COLO829 (cell line): ENCODE results near the gene ST6GAL1.
A peak's percentile ranks its signal among the peaks of the same experiment; 100 is the strongest.
"Not testable (repeated sequence)": the region's sequence is repeated elsewhere in the genome, so short reads cannot be mapped to it uniquely, and the experiment has no call there.

Experiments used
- DNase-seq: peaks from one replicate; pipeline ENCODE4 v3.0.0; 2012; ENCODE audit warnings: low spot score

ST6GAL1 gene

DNA sequence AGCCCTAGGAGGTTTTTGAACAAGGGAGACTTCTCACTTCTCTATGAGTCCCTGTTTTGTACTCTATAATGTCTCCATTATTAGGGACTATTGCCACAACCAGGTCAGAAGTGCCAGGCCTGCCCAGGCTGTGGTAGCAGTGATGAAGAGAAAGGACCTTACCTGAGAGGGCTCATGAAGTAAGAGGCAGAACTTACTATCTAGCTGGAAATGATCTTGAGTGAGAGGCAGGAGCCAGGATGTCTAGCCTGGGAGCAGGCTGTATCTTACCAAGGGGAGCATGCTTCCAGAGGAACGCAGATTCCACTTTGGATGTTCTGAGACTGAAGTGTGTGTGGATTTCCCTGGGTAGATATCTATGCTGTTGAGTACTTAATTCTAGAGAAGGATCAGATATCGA is 115.7 kb downstream of the ST6GAL1 start:
- DNase-seq = no peak

GRCh38 chr3:187049462-187050101 is 119.3 kb downstream of the ST6GAL1 start:
- no peak for DNase-seq

GRCh38 chr3:187051066-187051465 is 120.7 kb downstream of the ST6GAL1 start:
- no peak for DNase-seq

DNA sequence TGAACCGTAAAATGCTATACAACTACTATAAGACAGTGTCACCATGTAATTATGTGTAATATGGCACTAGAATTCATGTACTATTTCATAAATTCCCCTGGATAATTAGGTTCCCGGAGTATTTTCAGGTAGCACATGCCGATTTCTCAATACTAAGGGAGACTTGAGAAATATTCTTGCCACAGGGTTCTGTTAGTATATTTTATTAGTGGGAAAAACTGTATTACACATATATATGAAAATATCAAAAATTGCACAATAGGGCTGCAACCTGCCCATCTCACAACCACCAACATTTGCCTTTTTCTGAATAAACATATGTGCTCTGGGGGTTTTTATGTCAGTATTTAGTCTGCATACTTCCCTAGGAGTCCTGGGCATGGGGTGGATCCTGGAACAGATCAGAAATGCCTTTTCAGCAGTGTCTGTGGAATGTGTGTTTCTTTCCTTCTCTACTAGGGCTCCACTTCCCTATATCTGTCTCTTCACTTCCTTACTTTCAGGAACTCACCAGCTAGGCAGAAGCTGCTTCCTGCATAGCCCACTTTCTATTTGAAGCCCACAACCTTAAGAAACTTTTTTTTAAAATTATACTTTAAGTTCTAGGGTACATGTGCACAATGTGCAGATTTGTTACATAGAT is 121.5 kb downstream of the ST6GAL1 start:
- DNase-seq = no peak

GRCh38 chr3:187052427-187052826 is 122.1 kb downstream of the ST6GAL1 start:
- DNase-seq = not testable (repeated sequence)

- not testable (repeated sequence) for DNase-seq
Observed at GRCh38 chr3:187054433-187054832, 124.1 kb downstream of the ST6GAL1 start.

GRCh38 chr3:187057803-187058202 is 127.5 kb downstream of the ST6GAL1 start:
- DNase-seq = not testable (repeated sequence)

GRCh38 chr3:187061748-187062147 is 131.4 kb downstream of the ST6GAL1 start:
- no peak for DNase-seq

DNA sequence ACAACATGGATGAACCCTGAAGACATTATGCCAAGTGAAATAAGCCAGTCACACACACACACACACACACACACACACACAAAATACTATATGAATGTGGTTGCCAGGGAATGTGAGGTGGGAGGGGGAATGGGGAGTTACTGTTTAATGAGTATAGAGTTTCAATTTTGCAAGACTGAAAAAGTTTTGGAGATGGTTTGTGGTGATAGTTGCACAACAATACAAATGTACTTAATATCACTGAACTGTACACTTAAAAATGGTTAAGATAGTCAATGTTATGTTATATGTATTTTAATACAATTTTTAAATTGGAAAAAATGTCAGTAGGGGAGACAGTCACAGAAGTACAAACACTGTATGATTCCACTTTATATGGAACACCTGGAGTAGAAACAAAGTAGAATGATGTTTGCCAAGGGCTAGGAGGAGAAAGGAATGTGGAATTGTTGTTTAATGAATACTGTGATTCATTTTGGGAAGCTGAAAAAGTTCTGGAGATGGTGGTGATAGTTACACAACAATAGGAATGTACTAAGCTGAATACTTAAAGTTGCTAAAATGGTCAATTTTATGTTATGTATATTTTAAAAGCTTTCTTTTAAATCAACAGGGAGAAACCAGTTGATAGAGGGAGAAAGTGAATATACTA is 132.3 kb downstream of the ST6GAL1 start:
- DNase-seq = no peak

DNA sequence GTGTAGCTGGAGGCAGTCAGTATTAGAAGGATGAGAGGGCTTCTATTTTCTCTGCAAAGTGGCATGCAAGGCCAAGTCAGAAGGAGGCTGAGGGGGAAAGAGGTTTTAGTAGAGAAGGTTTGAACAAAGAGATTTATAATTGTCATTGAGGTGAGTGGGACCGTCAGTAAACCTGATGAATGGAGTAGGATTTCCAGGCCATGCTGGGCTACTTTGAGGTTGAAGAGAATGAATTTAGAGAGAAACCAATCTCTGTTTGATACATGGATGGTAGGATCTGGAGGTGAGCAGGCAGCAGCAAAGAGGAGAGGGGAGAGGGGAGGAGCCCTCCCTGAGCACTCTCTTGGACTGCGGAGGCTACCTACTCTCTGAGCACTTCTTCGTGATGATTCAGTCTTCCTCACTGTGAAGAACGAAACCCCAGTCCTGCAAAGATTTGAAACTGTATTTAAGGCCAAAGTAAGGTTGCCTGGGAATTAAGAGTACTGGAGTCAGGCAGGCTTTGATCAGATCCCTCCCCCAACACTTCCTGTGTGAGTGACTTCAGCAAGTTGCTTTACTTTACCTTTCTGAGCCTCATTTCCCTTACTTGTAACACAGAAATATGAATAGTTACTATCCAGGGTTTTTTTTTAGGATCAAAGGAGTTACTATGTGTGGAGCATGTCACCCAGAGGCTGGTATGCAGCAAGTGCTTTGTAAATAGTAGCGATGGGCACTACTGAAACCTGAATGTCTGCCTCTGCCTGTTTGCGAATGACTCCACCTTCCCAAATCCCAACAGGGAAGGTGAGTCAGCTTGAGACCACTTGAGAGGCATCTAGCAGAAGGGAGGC is 133.2 kb downstream of the ST6GAL1 start:
- DNase-seq = no peak

- DNase-seq = no peak
Observed at GRCh38 chr3:187064210-187065115, 134.1 kb downstream of the ST6GAL1 start.

GRCh38 chr3:187066228-187066995 is 136.1 kb downstream of the ST6GAL1 start:
- peak; percentile 26 for DNase-seq

- no peak for DNase-seq
Observed at GRCh38 chr3:187068787-187069186, 138.5 kb downstream of the ST6GAL1 start.

DNA sequence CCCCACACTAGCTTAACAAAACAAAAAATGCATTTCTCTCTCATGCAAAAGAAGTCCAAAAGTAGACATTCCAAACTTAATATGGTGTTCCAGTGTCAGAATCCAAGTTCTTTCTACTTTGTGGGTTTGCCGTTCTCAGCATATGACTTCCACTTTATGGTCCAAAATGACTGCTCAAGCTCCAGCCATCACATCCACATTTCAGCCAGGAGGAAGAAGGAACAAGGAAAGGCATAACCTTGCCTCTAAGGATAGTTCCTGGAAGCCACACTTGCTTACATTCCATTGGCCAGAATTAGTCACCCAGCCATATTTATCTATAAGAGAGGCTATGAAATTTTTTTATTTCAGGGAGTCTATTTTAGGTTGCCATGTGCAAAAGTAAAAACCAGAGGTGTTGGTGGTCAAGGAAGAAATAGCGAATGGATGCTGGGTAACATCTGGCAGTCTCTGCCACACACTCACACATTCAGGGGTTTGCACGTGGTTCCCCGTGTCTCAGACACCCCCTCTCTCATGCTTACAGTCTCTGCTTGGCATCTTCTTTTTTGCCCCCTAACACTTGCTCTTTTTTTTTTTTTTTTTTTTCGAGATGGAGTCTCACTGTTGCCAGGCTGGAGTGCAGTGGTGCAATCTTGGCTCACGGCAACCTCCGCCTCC is 139.7 kb downstream of the ST6GAL1 start:
- no peak for DNase-seq

GRCh38 chr3:187072102-187072501 is 141.8 kb downstream of the ST6GAL1 start:
- DNase-seq = no peak

DNA sequence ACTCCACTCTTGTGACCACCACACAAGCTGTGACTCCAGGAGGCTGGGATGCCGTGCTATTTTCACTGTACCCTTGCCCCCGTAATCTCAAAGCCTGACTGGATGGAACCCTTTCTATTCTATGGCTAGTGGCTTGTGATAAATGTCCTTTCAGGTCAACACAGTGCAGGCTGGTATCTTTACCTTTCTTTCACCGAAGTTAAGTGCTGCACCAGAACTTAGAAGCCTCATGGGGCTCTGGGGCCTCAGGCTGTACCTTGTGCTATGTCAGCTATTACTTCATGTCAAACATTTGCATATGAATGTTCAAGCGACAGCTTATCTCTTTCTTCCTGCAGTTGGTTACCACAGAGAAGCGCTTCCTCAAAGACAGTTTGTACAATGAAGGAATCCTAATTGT is 142.2 kb downstream of the ST6GAL1 start:
- DNase-seq = no peak

DNA sequence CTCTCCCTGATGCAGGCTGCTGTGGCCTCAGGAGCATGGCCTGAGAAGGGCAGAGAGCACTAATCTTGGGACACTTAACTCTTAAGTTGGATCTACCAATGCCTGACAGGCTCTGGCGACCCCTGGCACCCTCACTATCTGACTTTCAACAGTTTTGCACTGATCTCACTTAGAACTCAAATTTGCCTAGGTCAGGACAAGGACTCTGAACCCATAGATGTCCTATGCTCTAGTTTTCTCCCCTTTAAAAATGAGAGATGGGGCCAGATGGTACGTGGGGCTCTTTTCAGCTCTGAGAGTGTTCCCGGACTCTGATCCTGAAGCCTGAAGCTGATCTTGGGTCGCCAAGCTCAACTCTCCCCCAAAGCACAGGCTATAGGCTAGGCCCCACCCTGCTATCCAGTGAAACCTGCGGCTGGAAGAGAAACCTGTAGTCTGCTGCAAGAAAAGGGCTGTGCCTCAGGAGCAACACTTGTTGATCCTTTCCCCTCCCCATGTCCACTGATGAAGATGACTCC is 143.3 kb downstream of the ST6GAL1 start:
- DNase-seq = no peak

GRCh38 chr3:187074846-187075245 is 144.5 kb downstream of the ST6GAL1 start:
- no peak for DNase-seq

DNA sequence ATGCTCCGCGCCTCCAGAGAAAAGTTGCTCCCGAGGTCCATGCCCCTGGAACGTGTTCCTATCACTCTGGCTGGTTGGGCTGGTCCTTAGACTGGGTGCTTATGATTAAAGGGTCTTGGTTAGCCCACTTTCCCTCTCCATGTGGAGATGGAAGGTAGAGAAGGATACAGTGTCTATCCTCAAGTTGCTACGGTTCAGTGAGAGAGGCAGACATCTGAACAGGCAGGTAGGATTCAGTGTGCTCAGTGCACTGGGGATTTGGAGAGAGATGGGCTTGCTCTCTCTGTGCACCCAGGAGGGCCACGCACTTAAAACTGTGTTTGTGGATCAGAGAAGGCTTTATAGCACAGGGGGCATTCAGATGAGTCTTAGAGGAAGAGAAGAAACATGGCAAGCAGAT is 146.0 kb downstream of the ST6GAL1 start:
- no peak for DNase-seq

DNA sequence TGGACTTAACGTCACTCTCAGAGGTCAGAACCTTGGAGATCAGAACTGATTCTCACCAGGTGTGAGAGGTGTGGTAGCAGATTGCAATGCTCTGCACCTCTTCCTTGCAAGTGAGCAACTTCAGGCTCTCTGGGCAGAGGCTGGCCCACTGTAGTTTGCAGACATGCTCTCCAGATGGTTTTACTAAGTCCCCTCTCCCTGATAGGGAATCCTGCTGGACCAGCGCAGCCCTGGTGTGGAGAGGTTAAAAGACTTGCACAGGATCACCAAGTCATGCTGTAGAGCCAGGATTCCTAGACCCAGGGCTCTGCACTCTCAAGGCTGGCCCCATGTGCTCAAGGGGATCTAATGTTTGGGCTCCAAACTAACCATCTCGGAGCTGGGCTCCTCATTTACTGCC is 146.8 kb downstream of the ST6GAL1 start:
- no peak for DNase-seq
